Gastrocnemius medialis (tissue), 4 donors: ENCODE results near the gene CALR. TPM values are rescaled to one million over a fixed set of nuclear protein-coding genes. Genes with fewer than 3 reads are reported as not detected.

Experiments used
- ATAC-seq, 2 donors: fragments of 150-250 bp; one replicate each; pipeline ENCODE4 v1.9.1; 2016
- DNase-seq, 2 donors: peaks; one replicate each; pipeline ENCODE4 v3.0.0-alpha.2; 2019
- H3K27ac ChIP-seq, 4 donors: fragments of 200-600 bp; sonication (generic); 1 replicate in 1 of 4; 2 replicates in 3 of 4; pipeline ENCODE4 v1.5.1; 2016 to 2018; ENCODE audit warnings: mild to moderate bottlenecking in 2 of 4, moderate library complexity in 1 of 4
- H3K27me3 ChIP-seq, 3 donors: fragments of 200-600 bp; sonication (generic) in 2 of 3; 1 replicate in 1 of 3; 2 replicates in 2 of 3; pipeline versions ENCODE4 v1.5.1 to v1.6.0; 2016 to 2019; ENCODE audit warnings: mild to moderate bottlenecking in 1 of 3, moderate library complexity in 1 of 3
- H3K36me3 ChIP-seq, 2 donors: fragments of 200-600 bp; sonication (generic) in 1 of 2; one replicate each; pipeline ENCODE4 v1.5.1; 2017 to 2018
- H3K4me1 ChIP-seq, 2 donors: fragments of 200-600 bp; sonication (generic) in 1 of 2; one replicate each; pipeline ENCODE4 v1.5.1; 2016 to 2017; ENCODE audit warnings: mild to moderate bottlenecking in 2 of 2
- H3K4me3 ChIP-seq, 4 donors: fragments of 200-600 bp; sonication (generic) in 3 of 4; 1 replicate in 1 of 4; 2 replicates in 3 of 4; pipeline ENCODE4 v1.5.1; 2016 to 2019; ENCODE audit warnings: mild to moderate bottlenecking in 2 of 4
- H3K9me3 ChIP-seq, 3 donors: fragments of 200-600 bp; sonication (generic) in 2 of 3; 1 replicate in 1 of 3; 2 replicates in 2 of 3; pipeline ENCODE4 v1.5.1; 2016 to 2019
- CTCF ChIP-seq, 5 experiments: fragments of 450-650 bp in 3 of 5; fragments of 200-600 bp in 2 of 5; sonication (generic) in 2 of 5; IDR thresholded peaks in 4 of 5; conservative IDR thresholded peaks in 1 of 5; 1 replicate in 4 of 5; 2 replicates in 1 of 5; pipeline ENCODE4 v1.5.1; 2016 to 2019; ENCODE audit warnings: antibody characterized with exemption in 5 of 5, mild to moderate bottlenecking in 3 of 5, moderate library complexity in 3 of 5
- POLR2A ChIP-seq, 2 donors: fragments of 450-650 bp; IDR thresholded peaks; one replicate each; pipeline ENCODE4 v1.6.1; 2017; ENCODE audit warnings: antibody characterized with exemption in 2 of 2, mild to moderate bottlenecking in 2 of 2, moderate library complexity in 2 of 2
- in situ Hi-C, 4 donors: fragments of 200-750 bp; cut with MboI; loops; one replicate each; pipeline versions ENCODE4 v1.15.0 to v1.8.0; 2017; ENCODE audit warnings: low sequenced_read_pairs in 4 of 4
- intact Hi-C: fragments of 100-400 bp; cut with DNase I; formaldehyde crosslinking; loops from one replicate; pipeline ENCODE4 v1.15.1; 2023; ENCODE audit warnings: low total_unique reads
- total RNA-seq, 4 donors: library from RNA; depleted of rRNA; stranded (reverse); fragments of >200 nt; gene quantifications; one replicate each; pipeline versions ENCODE4 v1.1.0 to v1.2.3, GENCODE V29; 2016

Gene CALR
- total RNA-seq, 4 donors from 2014 or later = 110 to 195 (median 135) TPM

DNA sequence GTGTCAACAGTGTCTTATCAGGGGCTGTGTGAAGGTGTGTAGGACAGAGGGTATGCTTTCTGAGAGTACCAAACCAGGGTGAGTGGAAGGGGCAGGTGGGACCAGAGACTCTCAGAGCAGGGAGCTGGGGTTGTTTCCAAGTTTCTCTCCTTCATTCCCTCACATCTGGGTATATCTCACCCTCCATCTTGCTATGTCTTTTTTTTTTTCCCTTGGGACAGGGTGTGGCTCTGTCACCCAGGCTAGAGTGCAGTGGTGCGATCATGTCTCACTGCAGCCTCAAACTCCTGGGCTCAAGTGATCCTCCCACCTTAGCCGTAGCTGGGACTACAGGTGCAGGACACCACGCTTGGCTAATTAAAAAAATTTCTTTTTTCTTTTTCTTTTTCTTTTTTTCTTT is 41.6 kb downstream of the CALR start:
- Histone ChIP-seq H3K4me3 (no peak overlapping the region), H3K4me1 (peaks cover 13 to 15% of the 10 kb centered on the region in 2 donors), H3K36me3 (no peaks in the 10 kb centered on the region), H3K27ac (no peak overlapping the region), H3K27me3 (no peaks in the 10 kb centered on the region), H3K9me3 (no peaks in the 10 kb centered on the region)
- ATAC-seq = no peak
- in situ Hi-C loops = loop anchor here (5.0 to 10.0 kb wide), 6 partner anchors 55 to 285 kb away; no protein-coding TSS in a partner anchor
- TF ChIP-seq POLR2A (IDR thresholded peaks at IDR 0.05) = no peak
- DNase-seq = no peak
- intact Hi-C loops = no loop called here

DNA sequence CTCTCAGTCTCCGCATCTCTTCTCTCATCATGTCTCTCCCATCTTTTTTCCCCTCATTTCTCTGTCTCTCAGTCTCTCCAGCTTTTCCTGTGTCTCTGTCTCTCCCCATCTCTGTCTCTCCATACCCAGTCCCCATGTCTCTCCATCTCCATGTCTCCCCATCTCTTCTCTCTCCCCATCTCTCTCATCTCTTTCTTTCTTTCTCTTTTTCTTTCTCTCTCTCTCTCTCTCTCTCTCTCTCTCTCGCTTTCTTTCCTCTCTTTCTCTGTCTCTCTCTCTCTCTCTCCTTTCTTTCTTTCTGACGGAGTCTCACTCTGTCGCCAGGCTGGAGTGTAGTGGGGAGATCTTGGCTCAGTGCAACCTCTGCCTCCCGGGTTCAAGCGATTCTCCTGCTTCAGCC is 44.2 kb downstream of the CALR start:
- Histone ChIP-seq H3K4me1 (peaks cover 18 to 20% of the 10 kb centered on the region in 2 donors), H3K27me3 (no peaks in the 10 kb centered on the region), H3K36me3 (no peaks in the 10 kb centered on the region), H3K4me3 (no peak overlapping the region), H3K9me3 (no peaks in the 10 kb centered on the region), H3K27ac (no peak overlapping the region)
- in situ Hi-C loops = loop anchor here (5.0 to 10.0 kb wide), 3 partner anchors 52 to 112 kb away; no protein-coding TSS in a partner anchor
- TF ChIP-seq CTCF (IDR thresholded peaks at IDR 0.05 in 4 of 5, conservative IDR thresholded peaks at IDR 0.05 in 1 of 5) (no peak), POLR2A (IDR thresholded peaks at IDR 0.05) (no peak)
- ATAC-seq (no peak), DNase-seq (no peak)
- intact Hi-C loops = loop anchor here (1.0 to 2.0 kb wide), 3 partner anchors 54 to 168 kb away; partner anchors contain the start of genes IER2 and STX10

DNA sequence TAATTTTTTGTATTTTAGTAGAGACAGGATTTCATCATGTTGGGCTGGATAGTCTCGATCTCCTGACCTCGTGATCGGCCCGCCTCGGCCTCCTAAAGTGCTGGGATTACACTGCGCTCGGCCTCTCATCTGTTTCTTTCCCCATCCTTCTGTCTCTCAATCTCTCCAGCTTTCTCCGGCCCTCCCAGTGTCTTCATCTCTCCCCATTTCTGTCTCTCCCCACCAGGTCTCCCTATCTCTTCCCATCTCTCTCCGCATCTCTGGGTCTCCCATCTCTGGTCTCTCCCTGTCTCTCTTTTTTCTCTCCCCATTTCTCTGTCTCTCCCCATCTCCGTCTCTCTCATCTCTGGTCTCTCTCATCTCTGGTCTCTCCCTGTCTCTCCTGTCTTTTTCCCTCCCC is 44.7 kb downstream of the CALR start:
- ATAC-seq = no peak
- no peak for DNase-seq
- Histone ChIP-seq H3K36me3 (no peaks in the 10 kb centered on the region), H3K9me3 (no peaks in the 10 kb centered on the region), H3K4me1 (peaks cover 18 to 20% of the 10 kb centered on the region in 2 donors), H3K27ac (peak overlapping the region in 1 of 4 donors; percentile 14), H3K4me3 (peak overlapping the region; percentile 28 to 38 (median 34)), H3K27me3 (no peaks in the 10 kb centered on the region)
- TF ChIP-seq CTCF (IDR thresholded peaks at IDR 0.05 in 4 of 5, conservative IDR thresholded peaks at IDR 0.05 in 1 of 5) (no peak), POLR2A (IDR thresholded peaks at IDR 0.05) (no peak)
- in situ Hi-C loops = loop anchor here (5.0 to 10.0 kb wide), 3 partner anchors 52 to 112 kb away; no protein-coding TSS in a partner anchor
- intact Hi-C loops = loop anchor here (1.0 to 2.0 kb wide), 3 partner anchors 53 to 168 kb away; partner anchors contain the start of genes IER2 and STX10

- DNase-seq (peak in 1 of 2 donors; percentile 70), ATAC-seq (peak; percentile 58 to 65)
- H3K4me3 ChIP-seq = peak overlapping the region; percentile 28 to 38 (median 34)
- no peaks in the 10 kb centered on the region for H3K36me3 ChIP-seq
- peaks cover 18 to 20% of the 10 kb centered on the region in 2 donors for H3K4me1 ChIP-seq
- H3K27me3 ChIP-seq = no peaks in the 10 kb centered on the region
- H3K27ac ChIP-seq = peak overlapping the region; percentile 78 to 87 (median 84)
- intact Hi-C loops (loop anchor here (1.0 to 2.0 kb wide), 4 partner anchors 49 to 167 kb away; partner anchors contain the start of genes IER2 and STX10), in situ Hi-C loops (loop anchor here (5.0 to 10.0 kb wide), 3 partner anchors 51 to 111 kb away; no protein-coding TSS in a partner anchor)
- H3K9me3 ChIP-seq = no peaks in the 10 kb centered on the region
- TF ChIP-seq POLR2A (IDR thresholded peaks at IDR 0.05) (no peak), CTCF (IDR thresholded peaks at IDR 0.05 in 4 of 5, conservative IDR thresholded peaks at IDR 0.05 in 1 of 5) (peak; percentile 90 to 100 (median 99))
These were observed 45.2 kb downstream of the CALR start for GRCh38 chr19:12983542-12984142.

- DNase-seq (no peak), ATAC-seq (no peak)
- Histone ChIP-seq H3K27ac (peak overlapping the region; percentile 78 to 87 (median 84)), H3K4me3 (no peak overlapping the region), H3K36me3 (no peaks in the 10 kb centered on the region), H3K4me1 (peaks cover 18 to 20% of the 10 kb centered on the region in 2 donors), H3K27me3 (no peaks in the 10 kb centered on the region), H3K9me3 (no peaks in the 10 kb centered on the region)
- intact Hi-C loops (loop anchor here (2.0 kb wide), 1 partner anchor 49 kb away; no protein-coding TSS in a partner anchor), in situ Hi-C loops (loop anchor here (5.0 to 10.0 kb wide), 3 partner anchors 51 to 111 kb away; no protein-coding TSS in a partner anchor)
- TF ChIP-seq CTCF (IDR thresholded peaks at IDR 0.05 in 4 of 5, conservative IDR thresholded peaks at IDR 0.05 in 1 of 5) (no peak), POLR2A (IDR thresholded peaks at IDR 0.05) (no peak)
These were observed 45.8 kb downstream of the CALR start for GRCh38 chr19:12984143-12984627.
